AG04450 (cell line): ENCODE results near the gene MRM1. TPM values are rescaled to one million over a fixed set of nuclear protein-coding genes. Genes with fewer than 3 reads are reported as not detected.
A peak's percentile ranks its signal among the peaks of the same experiment; 100 is the strongest.

Source experiments
- CTCF ChIA-PET: fragments of 300-600, 350-600 bp; formaldehyde crosslinking; extraction: SDS; loops from one replicate; lab custom pipeline; 2022; ENCODE audit warnings: antibody characterized with exemption, inconsistent platforms; lab: Charles Lee
- POLR2A ChIA-PET: fragments of 350-600 bp; formaldehyde crosslinking; extraction: SDS; loops from one replicate; lab custom pipeline; 2021; ENCODE audit warnings: antibody characterized with exemption, inconsistent platforms; lab: Yijun Ruan, JAX
- DNase-seq: peaks from one replicate; pipeline ENCODE4 v3.0.0-alpha.2; 2011; ENCODE audit warnings: low read depth, low spot score
- H3K27ac ChIP-seq: one replicate; pipeline ENCODE4 v1.5.1; 2012; ENCODE audit warnings: low read depth, low read length, control low read depth
- H3K27me3 ChIP-seq: one replicate; pipeline ENCODE4 v1.6.0; 2012; ENCODE audit warnings: low read length; ENCODE audit not compliant: control insufficient read depth, insufficient read depth
- H3K4me3 ChIP-seq: 2 replicates; pipeline ENCODE4 v1.5.1; 2011; ENCODE audit warnings: mild to moderate bottlenecking, low read depth, low read length, control low read depth
- H3K9me3 ChIP-seq: 2 replicates; pipeline ENCODE4 v1.5.1; 2012; ENCODE audit warnings: low read length; ENCODE audit not compliant: control insufficient read depth, insufficient read depth
- polyA minus RNA-seq: library from RNA; depleted of rRNA, polyadenylated mRNA; stranded (reverse); fragments of >200 nt; gene quantifications from 2 replicates; pipeline ENCODE4 v1.2.3, GENCODE V29; 2011; rRNA and poly(A)+ RNA removed
- polyA plus RNA-seq: library from polyadenylated mRNA; depleted of rRNA; stranded (reverse); fragments of >200 nt; gene quantifications from 2 replicates; pipeline ENCODE4 v1.2.3, GENCODE V29; 2011; rRNA removed
- TF ChIP-seq, protein P1 (sequence below): IDR thresholded peaks from 2 replicates; pipeline ENCODE4 v1.5.1; 2011; ENCODE audit warnings: low read depth, low read length, control low read depth, inconsistent platforms

MRM1 gene
- polyA plus RNA-seq, result 2.0 and 2.4 TPM in 2 replicates
- polyA minus RNA-seq, result 1.3 and 2.2 TPM in 2 replicates

DNA sequence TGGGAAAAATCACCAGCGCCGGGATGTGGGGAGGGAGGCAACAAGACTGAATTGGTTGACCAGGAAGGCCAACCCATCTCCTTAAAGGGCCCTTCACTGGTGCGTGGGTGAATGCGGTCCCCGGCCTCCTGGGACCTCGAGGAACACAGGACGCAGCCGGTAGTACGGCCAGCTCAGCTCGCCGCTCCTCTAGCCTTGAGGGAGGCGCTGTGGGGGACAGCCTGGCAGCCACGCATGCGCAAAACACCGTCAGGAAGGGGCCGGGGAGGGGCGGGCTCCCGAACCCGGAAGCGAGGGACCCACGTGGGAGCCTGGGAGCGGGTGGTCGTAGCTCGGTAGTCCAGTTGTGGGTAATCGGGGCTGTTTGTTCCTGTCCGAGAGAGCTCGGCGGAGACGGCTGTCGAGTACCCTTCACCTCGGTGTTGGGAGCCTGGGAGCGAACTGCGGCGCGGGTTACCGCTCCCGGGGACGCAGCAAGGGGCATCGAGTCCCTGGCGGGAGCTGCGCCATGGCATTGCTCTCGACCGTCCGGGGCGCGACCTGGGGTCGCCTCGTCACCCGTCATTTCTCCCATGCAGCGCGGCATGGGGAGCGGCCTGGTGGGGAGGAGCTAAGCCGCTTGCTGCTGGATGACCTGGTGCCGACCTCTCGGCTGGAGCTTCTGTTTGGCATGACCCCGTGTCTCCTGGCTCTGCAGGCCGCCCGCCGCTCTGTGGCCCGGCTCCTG lies at the start of gene MRM1:
Gene MRM1 (plus strand): TSS at position 281 of the 727 bp plus-strand sequence. CDS start 228 bp downstream, at position 509.
- H3K9me3 ChIP-seq, result no peaks in the 10 kb centered on the region; the same call in 1 of the 2 replicates
- H3K27ac ChIP-seq, result peak within 1 kb of the TSS; percentile 75
- no peaks in the 10 kb centered on the region for H3K27me3 ChIP-seq
- ChIA-PET CTCF (interaction anchor here (0.5 to 5.0 kb wide), 15 partner anchors 8 to 773 kb away, joined by 3 to 79 read pairs (median 8); partner anchors contain the start of gene C17orf78), POLR2A (interaction anchor here (0.6 to 1.9 kb wide), 6 partner anchors 9 to 792 kb away, joined by 3 to 15 read pairs (median 3); partner anchors contain the start of genes DHRS11, GGNBP2 and TAF15)
- peak; percentile 76 for DNase-seq
- TF ChIP-seq, protein P1, sequence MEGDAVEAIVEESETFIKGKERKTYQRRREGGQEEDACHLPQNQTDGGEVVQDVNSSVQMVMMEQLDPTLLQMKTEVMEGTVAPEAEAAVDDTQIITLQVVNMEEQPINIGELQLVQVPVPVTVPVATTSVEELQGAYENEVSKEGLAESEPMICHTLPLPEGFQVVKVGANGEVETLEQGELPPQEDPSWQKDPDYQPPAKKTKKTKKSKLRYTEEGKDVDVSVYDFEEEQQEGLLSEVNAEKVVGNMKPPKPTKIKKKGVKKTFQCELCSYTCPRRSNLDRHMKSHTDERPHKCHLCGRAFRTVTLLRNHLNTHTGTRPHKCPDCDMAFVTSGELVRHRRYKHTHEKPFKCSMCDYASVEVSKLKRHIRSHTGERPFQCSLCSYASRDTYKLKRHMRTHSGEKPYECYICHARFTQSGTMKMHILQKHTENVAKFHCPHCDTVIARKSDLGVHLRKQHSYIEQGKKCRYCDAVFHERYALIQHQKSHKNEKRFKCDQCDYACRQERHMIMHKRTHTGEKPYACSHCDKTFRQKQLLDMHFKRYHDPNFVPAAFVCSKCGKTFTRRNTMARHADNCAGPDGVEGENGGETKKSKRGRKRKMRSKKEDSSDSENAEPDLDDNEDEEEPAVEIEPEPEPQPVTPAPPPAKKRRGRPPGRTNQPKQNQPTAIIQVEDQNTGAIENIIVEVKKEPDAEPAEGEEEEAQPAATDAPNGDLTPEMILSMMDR, result peak; percentile 16; the same call in 1 of the 2 replicates
- H3K4me3 ChIP-seq, result peak within 1 kb of the TSS; percentile 95

DNA sequence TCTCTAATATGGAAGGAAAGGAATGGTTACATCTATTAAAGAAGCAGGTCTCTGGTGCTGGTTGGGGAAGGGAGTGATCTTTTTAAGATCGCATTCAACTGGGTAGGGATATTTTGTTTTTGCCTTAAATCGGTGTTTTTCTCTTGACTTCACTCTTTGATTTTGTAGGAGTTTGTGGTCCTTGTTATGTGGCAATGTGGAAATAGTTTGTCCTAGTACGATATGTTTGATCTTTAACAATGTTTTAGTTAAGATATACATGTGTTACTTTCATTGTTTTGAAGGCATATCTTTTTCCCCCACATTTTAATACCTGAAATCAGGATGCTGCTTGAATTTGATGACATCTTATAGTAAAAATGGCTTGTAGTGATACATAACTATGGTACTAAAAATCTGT lies 47.9 kb upstream of the MRM1 start:
- no peak overlapping the region for H3K27ac ChIP-seq
- ChIA-PET CTCF (interaction anchor here (0.6 kb wide), 3 partner anchors 8 to 839 kb away, joined by 3 to 8 read pairs (median 4); no protein-coding TSS in a partner anchor), POLR2A (no interaction called here)
- TF ChIP-seq, protein P1, result no peak
- no peak for DNase-seq
- H3K4me3 ChIP-seq, result no peak overlapping the region
- no peaks in the 10 kb centered on the region for H3K9me3 ChIP-seq
- no peaks in the 10 kb centered on the region for H3K27me3 ChIP-seq

DNA sequence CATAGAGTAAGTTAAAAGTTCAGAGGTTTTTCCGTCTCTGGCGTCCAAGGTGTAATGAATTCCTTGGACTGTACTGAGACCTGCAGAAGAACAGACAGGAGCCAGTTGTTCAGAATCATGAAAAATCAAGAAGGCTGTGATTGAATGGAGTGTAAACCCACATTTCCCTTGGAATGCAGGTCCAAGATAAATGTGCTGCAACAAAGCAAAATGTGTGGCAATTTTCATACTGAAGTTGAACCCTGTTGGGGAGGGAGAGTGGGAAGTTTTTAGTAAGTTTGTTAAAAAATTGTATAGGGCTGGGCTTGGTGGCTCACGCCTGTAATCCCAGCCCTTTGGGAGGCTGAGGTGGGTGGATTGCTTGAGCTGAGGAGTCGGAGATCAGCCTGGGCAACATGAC lies 35.3 kb upstream of the MRM1 start:
- POLR2A ChIA-PET, result interaction anchor here (1.8 kb wide), 1 partner anchor 20 kb away, joined by 8 read pairs; no protein-coding TSS in a partner anchor
- no peak for DNase-seq
- no peak overlapping the region for H3K4me3 ChIP-seq
- H3K9me3 ChIP-seq, result no peaks in the 10 kb centered on the region
- CTCF ChIA-PET, result interaction anchor here (0.6 kb wide), 2 partner anchors 20 to 951 kb away, joined by 3 read pairs; no protein-coding TSS in a partner anchor
- no peaks in the 10 kb centered on the region for H3K27me3 ChIP-seq
- H3K27ac ChIP-seq, result no peak overlapping the region
- TF ChIP-seq, protein P1, result no peak

- TF ChIP-seq, protein P1, result no peak
- CTCF ChIA-PET, result no interaction called here
Observed at GRCh38 chr17:36575028-36575427, 26.4 kb upstream of the MRM1 start.

More at GRCh38 chr17:36575028-36575427, 26.4 kb upstream of the MRM1 start:
- H3K9me3 ChIP-seq, result no peaks in the 10 kb centered on the region
- H3K27me3 ChIP-seq, result no peaks in the 10 kb centered on the region
- H3K27ac ChIP-seq, result no peak overlapping the region
- no peak overlapping the region for H3K4me3 ChIP-seq
- POLR2A ChIA-PET, result no interaction called here
- DNase-seq, result no peak
